Measurements from ENCODE around the gene BSCL2. TPM values are rescaled to one million over a fixed set of nuclear protein-coding genes. Genes with fewer than 3 reads are reported as not detected.

Gene BSCL2
- total RNA-seq, 1 experiment from 2014 or later: 77.4 TPM

GRCh38 chr11:62656796-62657429 lies 50.3 kb downstream of the BSCL2 start:
- Histone ChIP-seq H3K27me3 (ENCODE audit: insufficient read depth, low read length) (no peaks in the 10 kb centered on the region), H3K23me2 (ENCODE audit: insufficient read length, low read depth, low read length, poor library complexity, severe bottlenecking) (peaks cover 4% of the 10 kb centered on the region), H3K4ac (ENCODE audit: low read depth, low read length) (no peak overlapping the region), H3K9me3 (ENCODE audit: control insufficient read depth, low read depth, low read length) (no peaks in the 10 kb centered on the region), H2BK15ac (ENCODE audit: low read depth, low read length) (no peak overlapping the region), H2BK12ac (ENCODE audit: insufficient read length, low read depth, low read length) (no peak overlapping the region), H3K79me2 (ENCODE audit: insufficient read depth, low read length) (peaks cover 2% of the 10 kb centered on the region; the same call in 1 of the 2 replicates), H2BK20ac (ENCODE audit: low read depth, low read length, poor library complexity, severe bottlenecking) (no peak overlapping the region), H3K79me1 (ENCODE audit: insufficient read depth, low read depth, low read length, poor library complexity, severe bottlenecking) (no peaks in the 10 kb centered on the region), H4K91ac (ENCODE audit: insufficient read length, low read depth, low read length) (no peak overlapping the region), H3K18ac (ENCODE audit: insufficient read length, low read depth, low read length) (no peak overlapping the region), H3K27ac (ENCODE audit: insufficient read length, low read depth, low read length) (no peak overlapping the region), H3K4me2 (ENCODE audit: insufficient read depth, insufficient read length, low read length) (no peak overlapping the region), H4K5ac (ENCODE audit: insufficient read length, low read depth, low read length) (no peak overlapping the region), H3K9ac (ENCODE audit: extremely low read depth, insufficient read length, low read length) (no peak overlapping the region), H3K56ac (ENCODE audit: insufficient read length, low read depth, low read length) (no peak overlapping the region), H3K23ac (ENCODE audit: insufficient read length, low read depth, low read length) (no peak overlapping the region), H2BK5ac (ENCODE audit: insufficient read length, low read length) (no peak overlapping the region), H2BK120ac (ENCODE audit: low read depth, low read length, poor library complexity, severe bottlenecking) (no peak overlapping the region), H2AK5ac (ENCODE audit: insufficient read length, low read length) (no peak overlapping the region), H3K4me1 (ENCODE audit: insufficient read depth, low read length) (no peaks in the 10 kb centered on the region), H4K8ac (replicated peaks; ENCODE audit: insufficient read length, low read depth, low read length) (no peak overlapping the region), H4K20me1 (ENCODE audit: control insufficient read depth, insufficient read depth, insufficient read length) (no peaks in the 10 kb centered on the region), H3K14ac (ENCODE audit: insufficient read depth, low read length) (no peak overlapping the region), H3T11ph (ENCODE audit: low read length) (no peak overlapping the region), H2AFZ (ENCODE audit: low read length) (no peak overlapping the region)
- DNase-seq: no peak
- Mint-ChIP-seq H3K4me1 (peaks cover 4 to 9% of the 10 kb centered on the region in 2 experiments), H3K27ac (no peak overlapping the region), H3K36me3 (ENCODE audit: insufficient read depth in 1 of 3, low read depth in 3 of 3) (peaks cover 0 to 11% (median 0%) of the 10 kb centered on the region in 3 experiments; a peak in 2 of 7 replicates), H3K4me3 (no peak overlapping the region), H3K27me3 (ENCODE audit: low read depth) (no peaks in the 10 kb centered on the region), H3K9me3 (no peaks in the 10 kb centered on the region)
- TF ChIP-seq CTCF (conservative IDR thresholded peaks at IDR 0.05): no peak
- no CpG with 5 or more reads among the region's 5 CpGs for WGBS (ENCODE audit: extremely low coverage, insufficient read length, low lambda C conversion rate)
